ENCODE results near the gene HIVEP2. TPM values are rescaled to one million over a fixed set of nuclear protein-coding genes. Genes with fewer than 3 reads are reported as not detected.

The HIVEP2 gene
- polyA plus RNA-seq, 3 donors: 0.16 to 1.4 (median 0.64) TPM

- no peak for TF ChIP-seq CTCF (IDR thresholded peaks at IDR 0.05)
- intact Hi-C loops (cut with micrococcal nuclease): no loop called here
- H3K4me1 ChIP-seq (ENCODE audit: control insufficient read depth in 1 of 2, insufficient read depth in 2 of 2, low read length in 2 of 2): peaks cover 7 to 9% of the 10 kb centered on the region in 2 donors
- H2AFZ ChIP-seq (ENCODE audit: insufficient read depth, low read depth, low read length, poor library complexity, severe bottlenecking): no peak overlapping the region
- H3K36me3 Mint-ChIP-seq: peaks cover 0 to 1% of the 10 kb centered on the region in 2 donors
- H3K27me3 ChIP-seq (ENCODE audit: control insufficient read depth in 2 of 2, insufficient read depth in 2 of 2, low read length in 2 of 2): no peaks in the 10 kb centered on the region
- H3K4me2 ChIP-seq (replicated peaks; ENCODE audit: extremely low read depth, low read length, poor library complexity, severe bottlenecking): no peak overlapping the region
- no peak overlapping the region for H3K4me3 Mint-ChIP-seq
- no peaks in the 10 kb centered on the region for H3K9me3 Mint-ChIP-seq
- peak in 1 of 3 donors; percentile 15 for DNase-seq
- H3K27ac Mint-ChIP-seq: no peak overlapping the region
- H3K4me3 ChIP-seq (replicated peaks in 1 of 3; ENCODE audit: low read depth in 2 of 3, low read length in 3 of 3): no peak overlapping the region
- no peak overlapping the region for H3K27ac ChIP-seq (ENCODE audit: low read depth in 1 of 2, low read length in 2 of 2)
- peaks cover 19% of the 10 kb centered on the region for H3K4me1 Mint-ChIP-seq
- H3K9ac ChIP-seq (ENCODE audit: insufficient read depth, low read length, poor library complexity, severe bottlenecking): no peak overlapping the region
- no peaks in the 10 kb centered on the region for H3K9me3 ChIP-seq (replicated peaks in 1 of 2; ENCODE audit: control insufficient read depth in 1 of 2, insufficient read depth in 1 of 2, low read length in 2 of 2)
- H3K79me2 ChIP-seq (ENCODE audit: insufficient read depth, low read length): no peaks in the 10 kb centered on the region
- no peaks in the 10 kb centered on the region for H3K36me3 ChIP-seq (replicated peaks in 1 of 2; ENCODE audit: control insufficient read depth in 1 of 2, insufficient read depth in 2 of 2, low read length in 2 of 2)
- H3K27me3 Mint-ChIP-seq (ENCODE audit: low read depth in 3 of 3): no peaks in the 10 kb centered on the region
- H4K20me1 ChIP-seq (ENCODE audit: insufficient read depth, low read length): no peaks in the 10 kb centered on the region
- 100% methylated on average over 1 of the region's 7 CpGs for WGBS (ENCODE audit: insufficient coverage)
Observed at GRCh38 chr6:142838821-142839685, 105.9 kb downstream of the HIVEP2 start.

- H3K9me3 ChIP-seq (replicated peaks in 1 of 2; ENCODE audit: control insufficient read depth in 1 of 2, insufficient read depth in 1 of 2, low read length in 2 of 2): no peaks in the 10 kb centered on the region
- no peak overlapping the region for H3K27ac ChIP-seq (ENCODE audit: low read depth in 1 of 2, low read length in 2 of 2)
- DNase-seq: no peak
- no CpG with 5 or more reads among the region's 3 CpGs for WGBS (ENCODE audit: insufficient coverage)
- H3K4me3 ChIP-seq (replicated peaks in 1 of 3; ENCODE audit: low read depth in 2 of 3, low read length in 3 of 3): no peak overlapping the region
- Mint-ChIP-seq H3K9me3 (no peaks in the 10 kb centered on the region), H3K36me3 (peaks cover 0 to 1% of the 10 kb centered on the region in 2 donors), H3K4me3 (no peak overlapping the region), H3K27ac (no peak overlapping the region), H3K4me1 (no peaks in the 10 kb centered on the region), H3K27me3 (ENCODE audit: low read depth in 3 of 3) (no peaks in the 10 kb centered on the region)
- no peak for TF ChIP-seq CTCF (IDR thresholded peaks at IDR 0.05)
- no peak overlapping the region for H3K4me2 ChIP-seq (replicated peaks; ENCODE audit: extremely low read depth, low read length, poor library complexity, severe bottlenecking)
- no peaks in the 10 kb centered on the region for H3K79me2 ChIP-seq (ENCODE audit: insufficient read depth, low read length)
- H3K27me3 ChIP-seq (ENCODE audit: control insufficient read depth in 2 of 2, insufficient read depth in 2 of 2, low read length in 2 of 2): no peaks in the 10 kb centered on the region
- H3K36me3 ChIP-seq (replicated peaks in 1 of 2; ENCODE audit: control insufficient read depth in 1 of 2, insufficient read depth in 2 of 2, low read length in 2 of 2): no peaks in the 10 kb centered on the region
- no peaks in the 10 kb centered on the region for H4K20me1 ChIP-seq (ENCODE audit: insufficient read depth, low read length)
- no peak overlapping the region for H3K9ac ChIP-seq (ENCODE audit: insufficient read depth, low read length, poor library complexity, severe bottlenecking)
- no peak overlapping the region for H2AFZ ChIP-seq (ENCODE audit: insufficient read depth, low read depth, low read length, poor library complexity, severe bottlenecking)
- no peaks in the 10 kb centered on the region for H3K4me1 ChIP-seq (ENCODE audit: control insufficient read depth in 1 of 2, insufficient read depth in 2 of 2, low read length in 2 of 2)
- intact Hi-C loops (cut with micrococcal nuclease): no loop called here
Observed at GRCh38 chr6:142835787-142836535, 109.0 kb downstream of the HIVEP2 start.
